HepG2 (cell line): ENCODE measurements around the gene HOXA7. TPM values are rescaled to one million over a fixed set of nuclear protein-coding genes. Genes with fewer than 3 reads are reported as not detected.

Experiments
- AHR ChIP-seq: IDR thresholded peaks from 2 replicates; pipeline ENCODE4 v1.6.1; 2018; ENCODE audit warnings: missing genetic modification reagents, missing compliant biosample characterization
- FIP1L1 ChIP-seq: fragments of 200-400 bp; formaldehyde crosslinking; IDR thresholded peaks from 2 replicates; pipeline ENCODE4 v1.6.1; 2018; ENCODE audit warnings: low read depth, mild to moderate bottlenecking, low read length, moderate library complexity, borderline replicate concordance; ENCODE audit not compliant: insufficient read depth
- FOXO1 ChIP-seq: sonication (generic); formaldehyde crosslinking; IDR thresholded peaks from 2 replicates; pipeline ENCODE4 v1.4.0; 2020; ENCODE audit warnings: missing genetic modification reagents
- PHF5A ChIP-seq: IDR thresholded peaks from one replicate; pipeline ENCODE4 v1.6.1; 2018; ENCODE audit warnings: low read depth, missing genetic modification reagents; ENCODE audit not compliant: unreplicated experiment
- SMAD3 ChIP-seq: sonication (generic); formaldehyde crosslinking; IDR thresholded peaks from 2 replicates; pipeline ENCODE4 v1.4.0; 2020; ENCODE audit warnings: missing genetic modification reagents
- ZKSCAN8 ChIP-seq: IDR thresholded peaks from 2 replicates; pipeline ENCODE4 v1.6.1; 2016; ENCODE audit warnings: borderline replicate concordance, missing genetic modification reagents, missing compliant biosample characterization
- ZMYM3 ChIP-seq: sonication (generic); formaldehyde crosslinking; IDR thresholded peaks from 2 replicates; pipeline ENCODE4 v1.5.1; 2020; ENCODE audit warnings: mild to moderate bottlenecking, missing genetic modification reagents
- ZNF850 ChIP-seq: sonication (generic); formaldehyde crosslinking; conservative IDR thresholded peaks from 2 replicates; pipeline ENCODE4 v1.9.0; 2021; ENCODE audit warnings: mild to moderate bottlenecking, missing genetic modification reagents
- polyA plus RNA-seq, 8 experiments: library from polyadenylated mRNA; depleted of rRNA in 3 of 8; stranded (reverse) in 7 of 8; unstranded in 1 of 8; fragments of >200 nt; fragmentation: Illumina TruSeq in 4 of 8; extraction: Trizol in 4 of 8; gene quantifications; 2 replicates each; pipeline versions ENCODE4 v1.2.1 to v1.2.3, GENCODE V29; 2011 to 2016; ENCODE audit warnings: low read depth in 4 of 8, missing spikeins in 1 of 8, mixed read lengths in 1 of 8; ENCODE audit not compliant: insufficient read depth in 1 of 8
- total RNA-seq, 5 experiments: library from RNA; depleted of rRNA; stranded (reverse); fragments of >200 nt; fragmentation: Illumina TruSeq; extraction: Trizol; gene quantifications; 2 replicates each; pipeline ENCODE4 v1.2.3, GENCODE V29; 2016; ENCODE audit warnings: low read depth in 1 of 5
- TF ChIP-seq, protein P1 (sequence below), 2 experiments: fragments of 450-650 bp in 1 of 2; sonication (generic) in 1 of 2; formaldehyde crosslinking in 1 of 2; IDR thresholded peaks; 2 replicates each; pipeline versions ENCODE4 v1.6.1 to v1.8.0; 2016 to 2022; ENCODE audit warnings: antibody characterized with exemption in 1 of 2, mild to moderate bottlenecking in 1 of 2, missing genetic modification reagents in 1 of 2
- TF ChIP-seq, protein P2 (sequence below): sonication (generic); formaldehyde crosslinking; IDR thresholded peaks from 2 replicates; pipeline ENCODE4 v1.9.0; 2022; ENCODE audit warnings: missing genetic modification reagents, mild to moderate bottlenecking, borderline replicate concordance
- TF ChIP-seq, protein P3 (sequence below): sonication (generic); formaldehyde crosslinking; IDR thresholded peaks from 2 replicates; pipeline ENCODE4 v1.8.0; 2022; ENCODE audit warnings: low read depth, missing genetic modification reagents
- TF ChIP-seq, protein P4 (sequence below): sonication (generic); formaldehyde crosslinking; IDR thresholded peaks from 2 replicates; pipeline ENCODE4 v1.5.0; 2020; ENCODE audit warnings: missing genetic modification reagents
- TF ChIP-seq, protein P5 (sequence below): sonication (generic); formaldehyde crosslinking; conservative IDR thresholded peaks from 2 replicates; pipeline ENCODE4 v1.8.0; 2022; ENCODE audit warnings: mild to moderate bottlenecking, moderate library complexity, missing genetic modification reagents

The HOXA7 gene
- total and polyA plus RNA-seq, 2 of the 13 experiments (the other 11 are each of a cell fraction or from before 2014, with no cell fraction given) = 0.05 TPM; not detected in 1

DNA sequence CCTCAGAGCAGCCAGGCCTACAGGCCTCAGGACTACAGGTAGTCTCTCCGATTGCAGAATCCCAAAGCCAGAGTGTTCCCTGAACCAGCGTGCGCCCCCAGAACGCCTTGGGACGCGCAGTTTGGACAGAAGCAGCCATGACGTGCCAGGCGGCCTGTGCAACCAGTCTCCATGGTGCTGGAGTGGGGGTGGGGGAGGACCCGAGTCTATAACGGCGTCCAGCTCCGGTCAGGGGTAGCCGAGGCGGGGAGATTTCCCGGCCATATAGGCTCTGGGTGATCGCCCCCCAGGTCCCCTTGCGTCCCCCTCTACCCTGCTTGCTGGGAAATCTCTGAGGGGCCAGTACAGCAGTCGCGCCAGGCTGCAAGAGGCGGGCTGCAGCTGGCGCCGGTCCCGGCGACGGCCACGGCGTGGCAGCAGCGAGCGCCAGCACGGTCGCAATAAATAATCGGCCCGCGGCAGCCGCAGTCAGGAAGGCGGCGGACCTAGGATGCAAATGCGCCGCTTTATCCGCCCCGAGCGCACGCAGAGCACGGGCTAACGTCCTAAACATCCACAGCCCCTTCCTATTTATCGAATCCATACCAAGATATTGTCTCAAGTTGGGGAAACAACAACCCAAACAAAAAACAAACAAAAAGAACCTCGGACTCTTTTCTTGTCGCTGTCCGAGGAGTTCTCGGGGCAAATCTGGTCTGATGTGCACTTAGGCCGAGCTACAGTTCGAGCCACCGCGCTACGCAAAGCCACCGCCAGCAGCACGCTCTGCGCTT lies 5.7 kb downstream of the HOXA7 start (continued):
- TF ChIP-seq, protein P1, sequence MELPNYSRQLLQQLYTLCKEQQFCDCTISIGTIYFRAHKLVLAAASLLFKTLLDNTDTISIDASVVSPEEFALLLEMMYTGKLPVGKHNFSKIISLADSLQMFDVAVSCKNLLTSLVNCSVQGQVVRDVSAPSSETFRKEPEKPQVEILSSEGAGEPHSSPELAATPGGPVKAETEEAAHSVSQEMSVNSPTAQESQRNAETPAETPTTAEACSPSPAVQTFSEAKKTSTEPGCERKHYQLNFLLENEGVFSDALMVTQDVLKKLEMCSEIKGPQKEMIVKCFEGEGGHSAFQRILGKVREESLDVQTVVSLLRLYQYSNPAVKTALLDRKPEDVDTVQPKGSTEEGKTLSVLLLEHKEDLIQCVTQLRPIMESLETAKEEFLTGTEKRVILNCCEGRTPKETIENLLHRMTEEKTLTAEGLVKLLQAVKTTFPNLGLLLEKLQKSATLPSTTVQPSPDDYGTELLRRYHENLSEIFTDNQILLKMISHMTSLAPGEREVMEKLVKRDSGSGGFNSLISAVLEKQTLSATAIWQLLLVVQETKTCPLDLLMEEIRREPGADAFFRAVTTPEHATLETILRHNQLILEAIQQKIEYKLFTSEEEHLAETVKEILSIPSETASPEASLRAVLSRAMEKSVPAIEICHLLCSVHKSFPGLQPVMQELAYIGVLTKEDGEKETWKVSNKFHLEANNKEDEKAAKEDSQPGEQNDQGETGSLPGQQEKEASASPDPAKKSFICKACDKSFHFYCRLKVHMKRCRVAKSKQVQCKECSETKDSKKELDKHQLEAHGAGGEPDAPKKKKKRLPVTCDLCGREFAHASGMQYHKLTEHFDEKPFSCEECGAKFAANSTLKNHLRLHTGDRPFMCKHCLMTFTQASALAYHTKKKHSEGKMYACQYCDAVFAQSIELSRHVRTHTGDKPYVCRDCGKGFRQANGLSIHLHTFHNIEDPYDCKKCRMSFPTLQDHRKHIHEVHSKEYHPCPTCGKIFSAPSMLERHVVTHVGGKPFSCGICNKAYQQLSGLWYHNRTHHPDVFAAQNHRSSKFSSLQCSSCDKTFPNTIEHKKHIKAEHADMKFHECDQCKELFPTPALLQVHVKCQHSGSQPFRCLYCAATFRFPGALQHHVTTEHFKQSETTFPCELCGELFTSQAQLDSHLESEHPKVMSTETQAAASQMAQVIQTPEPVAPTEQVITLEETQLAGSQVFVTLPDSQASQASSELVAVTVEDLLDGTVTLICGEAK (IDR thresholded peaks at IDR 0.05) = no peak
- TF ChIP-seq, protein P1 (CRISPR knock-in tag; IDR thresholded peaks at IDR 0.05) = no peak
- no peak for TF ChIP-seq AHR
- no peak for TF ChIP-seq ZNF850 (CRISPR knock-in tag)
- no peak for TF ChIP-seq SMAD3 (CRISPR knock-in tag)
- no peak for TF ChIP-seq ZMYM3 (CRISPR knock-in tag)
- TF ChIP-seq, protein P2, sequence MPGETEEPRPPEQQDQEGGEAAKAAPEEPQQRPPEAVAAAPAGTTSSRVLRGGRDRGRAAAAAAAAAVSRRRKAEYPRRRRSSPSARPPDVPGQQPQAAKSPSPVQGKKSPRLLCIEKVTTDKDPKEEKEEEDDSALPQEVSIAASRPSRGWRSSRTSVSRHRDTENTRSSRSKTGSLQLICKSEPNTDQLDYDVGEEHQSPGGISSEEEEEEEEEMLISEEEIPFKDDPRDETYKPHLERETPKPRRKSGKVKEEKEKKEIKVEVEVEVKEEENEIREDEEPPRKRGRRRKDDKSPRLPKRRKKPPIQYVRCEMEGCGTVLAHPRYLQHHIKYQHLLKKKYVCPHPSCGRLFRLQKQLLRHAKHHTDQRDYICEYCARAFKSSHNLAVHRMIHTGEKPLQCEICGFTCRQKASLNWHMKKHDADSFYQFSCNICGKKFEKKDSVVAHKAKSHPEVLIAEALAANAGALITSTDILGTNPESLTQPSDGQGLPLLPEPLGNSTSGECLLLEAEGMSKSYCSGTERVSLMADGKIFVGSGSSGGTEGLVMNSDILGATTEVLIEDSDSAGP = peak; percentile 65; the same call in 1 of the 2 replicates
- TF ChIP-seq, protein P3, sequence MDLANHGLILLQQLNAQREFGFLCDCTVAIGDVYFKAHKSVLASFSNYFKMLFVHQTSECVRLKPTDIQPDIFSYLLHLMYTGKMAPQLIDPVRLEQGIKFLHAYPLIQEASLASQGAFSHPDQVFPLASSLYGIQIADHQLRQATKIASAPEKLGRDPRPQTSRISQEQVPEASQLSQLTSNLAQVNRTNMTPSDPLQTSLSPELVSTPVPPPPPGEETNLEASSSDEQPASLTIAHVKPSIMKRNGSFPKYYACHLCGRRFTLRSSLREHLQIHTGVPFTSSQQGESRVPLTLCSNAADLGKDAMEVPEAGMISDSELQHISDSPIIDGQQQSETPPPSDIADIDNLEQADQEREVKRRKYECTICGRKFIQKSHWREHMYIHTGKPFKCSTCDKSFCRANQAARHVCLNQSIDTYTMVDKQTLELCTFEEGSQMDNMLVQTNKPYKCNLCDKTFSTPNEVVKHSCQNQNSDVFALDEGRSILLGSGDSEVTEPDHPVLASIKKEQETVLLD (CRISPR knock-in tag) = no peak
- TF ChIP-seq ZKSCAN8 (CRISPR knock-in tag) = no peak
- TF ChIP-seq PHF5A = peak; percentile 39
- TF ChIP-seq, protein P4, sequence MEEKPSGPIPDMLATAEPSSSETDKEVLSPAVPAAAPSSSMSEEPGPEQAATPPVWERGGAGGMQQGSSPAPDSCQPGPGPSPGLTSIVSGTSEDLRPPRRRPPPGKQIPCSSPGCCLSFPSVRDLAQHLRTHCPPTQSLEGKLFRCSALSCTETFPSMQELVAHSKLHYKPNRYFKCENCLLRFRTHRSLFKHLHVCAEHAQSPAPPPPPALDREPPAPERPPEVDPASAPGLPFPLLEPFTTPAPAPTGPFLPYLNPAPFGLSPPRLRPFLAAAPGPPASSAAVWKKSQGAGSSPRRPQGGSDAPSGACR (CRISPR knock-in tag) = no peak
- TF ChIP-seq FIP1L1 = no peak
- no peak for TF ChIP-seq FOXO1 (CRISPR knock-in tag)
- TF ChIP-seq, protein P5, sequence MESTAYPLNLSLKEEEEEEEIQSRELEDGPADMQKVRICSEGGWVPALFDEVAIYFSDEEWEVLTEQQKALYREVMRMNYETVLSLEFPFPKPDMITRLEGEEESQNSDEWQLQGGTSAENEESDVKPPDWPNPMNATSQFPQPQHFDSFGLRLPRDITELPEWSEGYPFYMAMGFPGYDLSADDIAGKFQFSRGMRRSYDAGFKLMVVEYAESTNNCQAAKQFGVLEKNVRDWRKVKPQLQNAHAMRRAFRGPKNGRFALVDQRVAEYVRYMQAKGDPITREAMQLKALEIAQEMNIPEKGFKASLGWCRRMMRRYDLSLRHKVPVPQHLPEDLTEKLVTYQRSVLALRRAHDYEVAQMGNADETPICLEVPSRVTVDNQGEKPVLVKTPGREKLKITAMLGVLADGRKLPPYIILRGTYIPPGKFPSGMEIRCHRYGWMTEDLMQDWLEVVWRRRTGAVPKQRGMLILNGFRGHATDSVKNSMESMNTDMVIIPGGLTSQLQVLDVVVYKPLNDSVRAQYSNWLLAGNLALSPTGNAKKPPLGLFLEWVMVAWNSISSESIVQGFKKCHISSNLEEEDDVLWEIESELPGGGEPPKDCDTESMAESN (CRISPR knock-in tag) = peak; percentile 69; the same call in 1 of the 2 replicates
